A549 (cell line): ENCODE data around the gene COG5. TPM values are rescaled to one million over a fixed set of nuclear protein-coding genes. Genes with fewer than 3 reads are reported as not detected.

Source experiments
- ATAC-seq, 2 experiments: fragments of 200-7000 bp in 1 of 2; fragments of >200 bp in 1 of 2; cut with Nextera tagmentation in 1 of 2; cut with Tn5 transposase in 1 of 2; 3 replicates each; pipeline versions ENCODE4 v1.8.0 to v1.9.1; 2018 to 2020; ENCODE audit warnings: mild to moderate bottlenecking in 1 of 2, moderate library complexity in 1 of 2
- CTCF ChIA-PET: fragments of 300-600 bp; sonication (Branson Sonifier 250); formaldehyde crosslinking; extraction: SDS; loops from one replicate; lab custom pipeline; 2021; ENCODE audit warnings: antibody characterized with exemption, inconsistent platforms; lab: Yijun Ruan, JAX
- POLR2A ChIA-PET: fragments of 350-600 bp; formaldehyde crosslinking; extraction: SDS; loops from one replicate; lab custom pipeline; 2021; ENCODE audit warnings: antibody characterized with exemption, inconsistent platforms; lab: Yijun Ruan, JAX
- DNase-seq, 2 experiments: peaks; one replicate each; pipeline versions ENCODE4 v3.0.0 to v3.0.0-alpha.2; 2011 to 2016; ENCODE audit warnings: low read depth in 1 of 2, low spot score in 1 of 2
- FAIRE-seq: peaks from 2 replicates; lab custom pipeline; 2011; peaks lifted over from hg19 to GRCh38; lab: Jason Lieb, UNC
- H3K27ac ChIP-seq, 2 experiments: fragments of >200 bp; sonication (Bioruptor Twin); formaldehyde crosslinking; 3 replicates each; pipeline ENCODE4 v1.5.1; 2016 to 2017
- H3K4me1 ChIP-seq: fragments of >200 bp; sonication (Bioruptor Twin); formaldehyde crosslinking; 3 replicates; pipeline ENCODE4 v1.6.1; 2016
- H3K4me2 ChIP-seq: fragments of >200 bp; sonication (Bioruptor Twin); formaldehyde crosslinking; 3 replicates; pipeline ENCODE4 v1.6.1; 2016
- H3K4me3 ChIP-seq: fragments of >200 bp; sonication (Bioruptor Twin); formaldehyde crosslinking; 3 replicates; pipeline ENCODE4 v1.5.1; 2016
- H3K9me3 ChIP-seq: fragments of >200 bp; sonication (Bioruptor Twin); formaldehyde crosslinking; 3 replicates; pipeline ENCODE4 v1.6.1; 2016
- BHLHE40 ChIP-seq: IDR thresholded peaks from 2 replicates; pipeline ENCODE4 v1.6.1; 2012; ENCODE audit warnings: low read depth, low read length, inconsistent platforms
- CBX2 ChIP-seq: fragments of 200-600 bp; sonication (generic); IDR thresholded peaks from 2 replicates; pipeline ENCODE4 v1.6.1; 2016; ENCODE audit warnings: low read depth, mild to moderate bottlenecking, borderline replicate concordance
- CBX8 ChIP-seq: fragments of 200-600 bp; sonication (generic); IDR thresholded peaks from 2 replicates; pipeline ENCODE4 v1.6.1; 2016
- CHD2 ChIP-seq: fragments of 150-350 bp; IDR thresholded peaks from 2 replicates; pipeline ENCODE4 v1.6.1; 2014; ENCODE audit warnings: low read length; ENCODE audit not compliant: partially characterized antibody
- CHD4 ChIP-seq: fragments of 200-600 bp; sonication (generic); IDR thresholded peaks from 2 replicates; pipeline ENCODE4 v1.6.1; 2016; ENCODE audit warnings: antibody characterized with exemption, mild to moderate bottlenecking, borderline replicate concordance
- ESRRA ChIP-seq: fragments of 150-350 bp; IDR thresholded peaks from 2 replicates; pipeline ENCODE4 v1.6.1; 2014; ENCODE audit warnings: mild to moderate bottlenecking, low read length, borderline replicate concordance
- FOSB ChIP-seq: fragments of 250-450 bp; sonication (Bioruptor Pico); IDR thresholded peaks from 2 replicates; pipeline ENCODE4 v1.5.0; 2020; ENCODE audit warnings: mild to moderate bottlenecking, moderate library complexity
- FOXS1 ChIP-seq: fragments of 250-450 bp; sonication (Bioruptor Pico); IDR thresholded peaks from 2 replicates; pipeline ENCODE4 v1.5.0; 2020; ENCODE audit warnings: mild to moderate bottlenecking, moderate library complexity
- GATA3 ChIP-seq: IDR thresholded peaks from 2 replicates; pipeline ENCODE4 v1.6.1; 2012; ENCODE audit warnings: borderline replicate concordance
- HOXB5 ChIP-seq: fragments of 250-450 bp; sonication (Bioruptor Pico); IDR thresholded peaks from 2 replicates; pipeline ENCODE4 v1.5.0; 2020; ENCODE audit warnings: mild to moderate bottlenecking, moderate library complexity
- JUN ChIP-seq, 2 experiments: fragments of >200 bp; sonication (Bioruptor Twin); formaldehyde crosslinking; IDR thresholded peaks; 2 replicates in 1 of 2; 3 replicates in 1 of 2; pipeline ENCODE4 v1.6.1; 2016 to 2017
- JUNB ChIP-seq: fragments of >200 bp; sonication (Bioruptor Twin); formaldehyde crosslinking; IDR thresholded peaks from 2 replicates; pipeline ENCODE4 v1.6.1; 2016
- MAFK ChIP-seq: fragments of 450-650 bp; IDR thresholded peaks from 2 replicates; pipeline ENCODE4 v1.6.1; 2014; ENCODE audit not compliant: partially characterized antibody
- MAZ ChIP-seq: fragments of 150-350 bp; IDR thresholded peaks from 2 replicates; pipeline ENCODE4 v1.6.1; 2014; ENCODE audit warnings: antibody characterized with exemption, low read depth, low read length, borderline replicate concordance
- NFE2L2 ChIP-seq: fragments of 150-350 bp; conservative IDR thresholded peaks from 2 replicates; pipeline ENCODE4 v1.6.1; 2014; ENCODE audit warnings: low read length
- NR3C1 ChIP-seq: fragments of >200 bp; sonication (Bioruptor Twin); formaldehyde crosslinking; IDR thresholded peaks from 3 replicates; pipeline ENCODE4 v1.6.1; 2017
- PHF8 ChIP-seq: fragments of 200-600 bp; sonication (generic); IDR thresholded peaks from 2 replicates; pipeline ENCODE4 v1.6.1; 2016; ENCODE audit warnings: low read depth, mild to moderate bottlenecking, antibody characterized with exemption, moderate library complexity, borderline replicate concordance
- POLR2A ChIP-seq: IDR thresholded peaks from 2 replicates; pipeline ENCODE4 v1.6.1; 2012; ENCODE audit warnings: mild to moderate bottlenecking, low read length
- RAD21 ChIP-seq, 2 experiments: fragments of >200 bp in 1 of 2; sonication (Bioruptor Twin) in 1 of 2; formaldehyde crosslinking in 1 of 2; IDR thresholded peaks in 1 of 2; conservative IDR thresholded peaks in 1 of 2; 2 replicates in 1 of 2; 3 replicates in 1 of 2; pipeline ENCODE4 v1.6.1; 2012 to 2018; ENCODE audit warnings: inconsistent platforms in 1 of 2
- RARB ChIP-seq: fragments of 250-450 bp; sonication (Bioruptor Pico); IDR thresholded peaks from 2 replicates; pipeline ENCODE4 v1.8.0; 2021; ENCODE audit warnings: mild to moderate bottlenecking, moderate library complexity
- RCOR1 ChIP-seq: fragments of 150-350 bp; IDR thresholded peaks from 2 replicates; pipeline ENCODE4 v1.6.1; 2014; ENCODE audit warnings: antibody characterized with exemption, low read length, low read depth
- RFX5 ChIP-seq: fragments of 450-650 bp; IDR thresholded peaks from 2 replicates; pipeline ENCODE4 v1.7.1; 2014; ENCODE audit warnings: antibody characterized with exemption, mild to moderate bottlenecking, moderate library complexity
- TFCP2L1 ChIP-seq: fragments of 250-450 bp; sonication (Bioruptor Pico); IDR thresholded peaks from 2 replicates; pipeline ENCODE4 v1.5.0; 2021; ENCODE audit warnings: mild to moderate bottlenecking
- ZC3H11A ChIP-seq: fragments of 450-650 bp; IDR thresholded peaks from 2 replicates; pipeline ENCODE4 v1.6.1; 2014; ENCODE audit warnings: antibody characterized with exemption, mild to moderate bottlenecking
- WGBS: methylation state at CpG from one replicate; pipeline ENCODE4 v1.1.6; 2017; ENCODE audit errors: missing lambda C conversion rate; 5-methylcytosine and 5-hydroxymethylcytosine counted together
- polyA plus RNA-seq, 4 experiments: library from polyadenylated mRNA; depleted of rRNA in 3 of 4; stranded (reverse); fragments of >200 nt; fragmentation: RNase III in 1 of 4; extraction: RNeasy Plus Mini Kit Qiagen cat#74134 plus additional on column Dnase treatment in 1 of 4; gene quantifications; 2 replicates in 3 of 4; 3 replicates in 1 of 4; pipeline ENCODE4 v1.2.3, GENCODE V29; 2011 to 2017
- TF ChIP-seq, protein P1 (sequence below): IDR thresholded peaks from 2 replicates; pipeline ENCODE4 v1.6.1; 2012
- TF ChIP-seq, protein P2 (sequence below): fragments of 150-350 bp; IDR thresholded peaks from 2 replicates; pipeline ENCODE4 v1.6.1; 2014; ENCODE audit warnings: low read depth, mild to moderate bottlenecking, low read length
- TF ChIP-seq, protein P3 (sequence below): fragments of >200 bp; sonication (Bioruptor Twin); formaldehyde crosslinking; IDR thresholded peaks from 3 replicates; pipeline ENCODE4 v1.5.1; 2016

Gene COG5
- polyA plus RNA-seq, 2 of the 4 experiments (the other 2 are of a cell fraction): 22.5 to 44.0 TPM

DNA sequence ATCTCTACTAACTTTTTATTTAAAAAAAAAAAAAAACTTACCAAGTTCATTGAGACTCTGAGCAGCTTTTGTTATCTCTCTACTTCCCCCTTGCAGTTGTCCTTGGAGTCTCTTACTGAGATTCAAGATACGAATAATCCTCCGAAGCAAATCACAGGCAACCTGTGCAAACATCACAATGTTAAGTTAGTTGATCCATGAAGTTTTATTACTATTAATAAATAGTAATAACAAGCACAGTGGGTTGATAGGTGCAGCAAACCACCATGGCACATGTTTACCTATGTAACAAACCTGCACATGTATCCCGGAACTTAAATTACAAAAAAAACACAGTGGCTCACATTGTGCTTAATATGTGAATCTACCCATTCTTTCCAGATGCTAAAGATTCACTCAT is 36.5 kb downstream of the COG5 start:
- FAIRE-seq (no peak), DNase-seq (no peak), ATAC-seq (no peak)
- no peaks in the 10 kb centered on the region for H3K9me3 ChIP-seq
- TF ChIP-seq RARB (CRISPR knock-in tag): no peak
- no peak for TF ChIP-seq NR3C1
- no peak for TF ChIP-seq TFCP2L1 (CRISPR knock-in tag)
- TF ChIP-seq CHD2: no peak
- no peak for TF ChIP-seq HOXB5 (CRISPR knock-in tag)
- TF ChIP-seq ESRRA: no peak
- TF ChIP-seq CBX8: no peak
- no peak for TF ChIP-seq BHLHE40
- TF ChIP-seq CHD4: no peak
- TF ChIP-seq POLR2A: no peak
- no peak for TF ChIP-seq FOXS1 (CRISPR knock-in tag)
- 91% methylated on average over 3 of the region's 3 CpGs for WGBS
- no peak overlapping the region for H3K4me2 ChIP-seq
- 0 out of 3 replicates have a peak, but pooled peaks cover 5% of the 10 kb centered on the region for H3K4me1 ChIP-seq
- CTCF ChIA-PET: interaction anchor here (0.6 kb wide), 1 partner anchor 289 kb away, joined by 4 read pairs; no protein-coding TSS in a partner anchor
- H3K4me3 ChIP-seq: no peak overlapping the region
- POLR2A ChIA-PET: no interaction called here
- H3K27ac ChIP-seq: no peak overlapping the region

DNA sequence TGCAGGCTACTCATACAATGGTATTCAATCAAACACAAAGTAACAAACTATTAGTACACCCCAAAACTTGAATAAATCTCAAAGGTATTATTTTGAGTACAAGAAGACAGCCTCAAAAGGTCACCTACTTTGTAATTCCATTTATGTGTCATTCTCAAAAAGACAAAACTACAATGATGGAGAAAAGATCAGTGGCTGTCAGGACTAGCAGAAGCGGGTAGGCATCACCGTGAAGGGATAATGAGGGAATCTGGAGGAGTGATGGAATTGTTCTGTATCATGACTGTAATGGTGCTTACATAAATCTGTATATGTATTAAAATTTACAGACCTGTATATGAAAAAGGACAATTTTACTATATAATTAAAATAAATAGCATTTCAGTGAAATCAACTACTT is 37.0 kb downstream of the COG5 start:
- no peak for TF ChIP-seq JUNB
- TF ChIP-seq JUN (IDR thresholded peaks at IDR 0.05): no peak
- TF ChIP-seq RFX5: no peak
- TF ChIP-seq, protein P1, sequence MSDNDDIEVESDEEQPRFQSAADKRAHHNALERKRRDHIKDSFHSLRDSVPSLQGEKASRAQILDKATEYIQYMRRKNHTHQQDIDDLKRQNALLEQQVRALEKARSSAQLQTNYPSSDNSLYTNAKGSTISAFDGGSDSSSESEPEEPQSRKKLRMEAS: no peak
- TF ChIP-seq RCOR1: no peak
- FAIRE-seq (no peak), DNase-seq (no peak), ATAC-seq (no peak)
- ChIA-PET CTCF (interaction anchor here (1.5 kb wide), 1 partner anchor 82 kb away, joined by 3 read pairs; no protein-coding TSS in a partner anchor), POLR2A (no interaction called here)
- Histone ChIP-seq H3K4me1 (0 out of 3 replicates have a peak, but pooled peaks cover 5% of the 10 kb centered on the region), H3K27ac (no peak overlapping the region), H3K4me3 (no peak overlapping the region), H3K9me3 (no peaks in the 10 kb centered on the region), H3K4me2 (no peak overlapping the region)
- 94% methylated on average over 2 of the region's 2 CpGs for WGBS

DNA sequence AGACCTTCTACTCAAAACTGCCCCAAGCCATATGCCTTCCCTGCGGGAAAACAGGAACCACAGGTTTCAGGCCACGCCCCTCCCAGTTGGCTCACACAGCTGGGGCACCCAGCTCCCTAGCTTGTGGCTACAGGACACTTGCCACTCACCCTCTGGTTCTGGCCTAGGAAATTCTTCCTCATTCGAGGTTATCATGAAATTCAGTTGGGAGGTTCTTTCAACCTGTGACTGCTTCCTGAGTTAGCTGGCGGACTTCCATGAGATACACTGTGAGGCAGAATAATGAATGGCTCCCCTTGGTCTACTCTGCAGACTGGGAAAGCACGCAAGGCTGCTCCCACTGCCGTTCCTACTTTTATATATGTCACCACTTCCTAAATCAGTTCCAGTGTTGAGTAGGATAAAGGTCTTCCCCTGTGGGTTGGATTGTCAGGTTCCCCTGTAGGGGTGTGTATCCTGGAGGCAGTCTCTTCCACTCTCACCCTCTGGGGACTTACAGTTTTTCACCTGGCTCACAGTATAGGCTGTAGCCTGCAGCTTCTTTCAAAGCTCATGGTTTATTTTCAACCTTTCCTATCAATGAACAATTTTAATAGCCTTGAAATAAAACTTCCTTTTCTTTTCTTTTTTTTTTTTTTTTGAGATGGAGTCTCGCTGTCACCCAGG is 56.9 kb downstream of the COG5 start:
- WGBS: 90% methylated on average over 5 of the region's 7 CpGs
- TF ChIP-seq CBX2 (no peak), MAZ (no peak), RAD21 (conservative IDR thresholded peaks at IDR 0.05 in 1 of 2, IDR thresholded peaks at IDR 0.05 in 1 of 2) (no peak), PHF8 (no peak), NFE2L2 (no peak), MAFK (no peak), ZC3H11A (no peak), FOSB (CRISPR knock-in tag) (no peak), CBX8 (no peak), GATA3 (no peak)
- TF ChIP-seq, protein P2, sequence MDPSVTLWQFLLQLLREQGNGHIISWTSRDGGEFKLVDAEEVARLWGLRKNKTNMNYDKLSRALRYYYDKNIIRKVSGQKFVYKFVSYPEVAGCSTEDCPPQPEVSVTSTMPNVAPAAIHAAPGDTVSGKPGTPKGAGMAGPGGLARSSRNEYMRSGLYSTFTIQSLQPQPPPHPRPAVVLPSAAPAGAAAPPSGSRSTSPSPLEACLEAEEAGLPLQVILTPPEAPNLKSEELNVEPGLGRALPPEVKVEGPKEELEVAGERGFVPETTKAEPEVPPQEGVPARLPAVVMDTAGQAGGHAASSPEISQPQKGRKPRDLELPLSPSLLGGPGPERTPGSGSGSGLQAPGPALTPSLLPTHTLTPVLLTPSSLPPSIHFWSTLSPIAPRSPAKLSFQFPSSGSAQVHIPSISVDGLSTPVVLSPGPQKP: no peak
- TF ChIP-seq, protein P3, sequence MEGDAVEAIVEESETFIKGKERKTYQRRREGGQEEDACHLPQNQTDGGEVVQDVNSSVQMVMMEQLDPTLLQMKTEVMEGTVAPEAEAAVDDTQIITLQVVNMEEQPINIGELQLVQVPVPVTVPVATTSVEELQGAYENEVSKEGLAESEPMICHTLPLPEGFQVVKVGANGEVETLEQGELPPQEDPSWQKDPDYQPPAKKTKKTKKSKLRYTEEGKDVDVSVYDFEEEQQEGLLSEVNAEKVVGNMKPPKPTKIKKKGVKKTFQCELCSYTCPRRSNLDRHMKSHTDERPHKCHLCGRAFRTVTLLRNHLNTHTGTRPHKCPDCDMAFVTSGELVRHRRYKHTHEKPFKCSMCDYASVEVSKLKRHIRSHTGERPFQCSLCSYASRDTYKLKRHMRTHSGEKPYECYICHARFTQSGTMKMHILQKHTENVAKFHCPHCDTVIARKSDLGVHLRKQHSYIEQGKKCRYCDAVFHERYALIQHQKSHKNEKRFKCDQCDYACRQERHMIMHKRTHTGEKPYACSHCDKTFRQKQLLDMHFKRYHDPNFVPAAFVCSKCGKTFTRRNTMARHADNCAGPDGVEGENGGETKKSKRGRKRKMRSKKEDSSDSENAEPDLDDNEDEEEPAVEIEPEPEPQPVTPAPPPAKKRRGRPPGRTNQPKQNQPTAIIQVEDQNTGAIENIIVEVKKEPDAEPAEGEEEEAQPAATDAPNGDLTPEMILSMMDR: no peak
- Histone ChIP-seq H3K27ac (no peak overlapping the region), H3K4me3 (no peak overlapping the region), H3K4me1 (no peaks in the 10 kb centered on the region), H3K4me2 (no peak overlapping the region), H3K9me3 (no peaks in the 10 kb centered on the region)
- ChIA-PET POLR2A (no interaction called here), CTCF (interaction anchor here (0.6 to 1.3 kb wide), 3 partner anchors 12 to 359 kb away, joined by 3 to 4 read pairs (median 3); no protein-coding TSS in a partner anchor)
- DNase-seq: no peak
- ATAC-seq: no peak
- FAIRE-seq: no peak
